Glomerular endothelial cell (primary cell): ENCODE data around the gene WASF1. TPM values are rescaled to one million over a fixed set of nuclear protein-coding genes. Genes with fewer than 3 reads are reported as not detected.
"Not testable (repeated sequence)": the region's sequence is repeated elsewhere in the genome, so short reads cannot be mapped to it uniquely, and the experiment has no call there.

ENCODE experiments used
- DNase-seq: peaks from one replicate; pipeline ENCODE4 v3.0.0-alpha.2; 2011; ENCODE audit warnings: low read depth, low spot score; ENCODE audit errors: extremely low read depth
- total RNA-seq: library from RNA; depleted of rRNA; stranded (reverse); fragments of >200 nt; gene quantifications from 2 replicates; pipeline ENCODE4 v1.2.3, GENCODE V29; 2015

WASF1 gene
- total RNA-seq, 1 donor from 2014 or later: 30.4 TPM

GRCh38 chr6:110095101-110095500, 84.4 kb downstream of the WASF1 start:
- DNase-seq: peak; percentile 84

GRCh38 chr6:110093981-110094380, 85.5 kb downstream of the WASF1 start:
- no peak for DNase-seq

- DNase-seq: no peak
Observed at GRCh38 chr6:110090876-110091275, 88.6 kb downstream of the WASF1 start.

- no peak for DNase-seq
Observed at GRCh38 chr6:110089323-110089722, 90.1 kb downstream of the WASF1 start.

GRCh38 chr6:110085285-110085684, 94.2 kb downstream of the WASF1 start:
- no peak for DNase-seq

- DNase-seq: no peak
Observed at GRCh38 chr6:110083875-110084585, 95.4 kb downstream of the WASF1 start.

- no peak for DNase-seq
Observed at GRCh38 chr6:110075406-110075805, 104.1 kb downstream of the WASF1 start.

GRCh38 chr6:110073474-110073873, 106.0 kb downstream of the WASF1 start:
- DNase-seq: not testable (repeated sequence)

GRCh38 chr6:110068592-110068967, 110.9 kb downstream of the WASF1 start:
- no peak for DNase-seq

- DNase-seq: no peak
Observed at GRCh38 chr6:110067837-110068591, 111.5 kb downstream of the WASF1 start.

- no peak for DNase-seq
Observed at GRCh38 chr6:110064744-110065524, 114.5 kb downstream of the WASF1 start.

GRCh38 chr6:110063594-110064263, 115.7 kb downstream of the WASF1 start:
- DNase-seq: no peak

GRCh38 chr6:110055387-110055735, 124.1 kb downstream of the WASF1 start:
- no peak for DNase-seq

- no peak for DNase-seq
Observed at GRCh38 chr6:110054664-110055386, 124.6 kb downstream of the WASF1 start.

- DNase-seq: peak; percentile 48
Observed at GRCh38 chr6:110053395-110054240, 125.9 kb downstream of the WASF1 start.

GRCh38 chr6:110050440-110050813, 129.0 kb downstream of the WASF1 start:
- no peak for DNase-seq
